Bone marrow (tissue), 2 donors: ENCODE data around the gene ASTL.

Experiments
- DNase-seq, 2 donors: peaks; one replicate each; lab custom pipeline; 2025; lab: John Stamatoyannopoulos, UW

ASTL gene

DNA sequence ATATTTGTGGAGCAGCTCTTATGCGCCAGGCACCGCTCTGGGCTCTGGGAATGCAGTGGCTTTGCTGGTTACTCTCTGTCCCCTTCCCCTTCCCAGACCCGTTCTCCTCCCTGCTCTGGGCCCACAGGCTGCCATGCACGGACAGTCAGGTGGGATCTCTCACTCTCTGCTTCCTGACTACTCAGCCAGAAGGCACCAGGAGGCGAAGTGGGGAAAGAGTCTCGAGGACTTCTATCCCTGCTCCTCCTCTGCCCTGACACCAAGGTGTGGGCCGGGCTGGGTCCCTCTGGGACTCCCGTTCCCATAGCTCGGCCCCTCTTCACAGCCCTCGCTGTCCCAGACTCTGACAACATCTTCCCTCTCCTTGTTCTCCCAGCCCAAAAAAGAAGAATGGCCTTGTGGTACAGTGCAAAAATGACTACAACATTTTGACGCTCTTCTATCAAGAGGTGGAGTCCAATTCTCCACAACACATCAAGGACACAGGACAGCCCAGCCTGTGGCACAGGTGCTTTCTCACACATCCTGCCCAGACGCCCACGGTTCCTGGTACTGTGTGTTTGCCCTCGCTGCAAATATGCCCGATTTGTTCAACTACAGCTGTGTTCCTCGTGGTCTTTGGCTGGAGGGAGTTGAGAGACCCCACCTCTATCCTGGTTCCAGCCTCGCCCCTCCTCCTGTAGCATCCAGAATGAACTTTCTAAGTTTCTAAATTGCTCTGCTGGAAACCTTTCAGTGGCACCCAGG, 21.0 kb upstream of the ASTL start:
- no peak for DNase-seq

DNA sequence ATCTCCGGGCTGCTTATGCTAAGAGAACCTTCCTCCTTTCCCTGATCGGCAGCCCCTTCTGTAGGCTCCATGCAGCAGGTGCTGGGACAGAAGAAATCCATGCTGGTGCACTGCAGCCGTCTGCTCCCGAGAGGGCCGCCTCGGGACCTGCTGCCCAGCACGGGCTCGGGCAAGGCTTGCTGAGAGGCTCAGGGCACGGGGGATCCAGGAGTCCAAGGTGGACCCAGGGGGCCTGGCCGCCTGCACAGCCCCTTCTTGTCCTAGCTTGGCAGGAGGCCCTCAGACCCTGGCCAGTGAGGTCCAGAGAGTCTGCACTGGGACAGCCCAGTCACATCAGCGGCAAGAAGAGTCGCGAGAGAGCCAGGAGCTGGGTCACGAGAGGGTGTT, 20.2 kb upstream of the ASTL start:
- DNase-seq: no peak

DNA sequence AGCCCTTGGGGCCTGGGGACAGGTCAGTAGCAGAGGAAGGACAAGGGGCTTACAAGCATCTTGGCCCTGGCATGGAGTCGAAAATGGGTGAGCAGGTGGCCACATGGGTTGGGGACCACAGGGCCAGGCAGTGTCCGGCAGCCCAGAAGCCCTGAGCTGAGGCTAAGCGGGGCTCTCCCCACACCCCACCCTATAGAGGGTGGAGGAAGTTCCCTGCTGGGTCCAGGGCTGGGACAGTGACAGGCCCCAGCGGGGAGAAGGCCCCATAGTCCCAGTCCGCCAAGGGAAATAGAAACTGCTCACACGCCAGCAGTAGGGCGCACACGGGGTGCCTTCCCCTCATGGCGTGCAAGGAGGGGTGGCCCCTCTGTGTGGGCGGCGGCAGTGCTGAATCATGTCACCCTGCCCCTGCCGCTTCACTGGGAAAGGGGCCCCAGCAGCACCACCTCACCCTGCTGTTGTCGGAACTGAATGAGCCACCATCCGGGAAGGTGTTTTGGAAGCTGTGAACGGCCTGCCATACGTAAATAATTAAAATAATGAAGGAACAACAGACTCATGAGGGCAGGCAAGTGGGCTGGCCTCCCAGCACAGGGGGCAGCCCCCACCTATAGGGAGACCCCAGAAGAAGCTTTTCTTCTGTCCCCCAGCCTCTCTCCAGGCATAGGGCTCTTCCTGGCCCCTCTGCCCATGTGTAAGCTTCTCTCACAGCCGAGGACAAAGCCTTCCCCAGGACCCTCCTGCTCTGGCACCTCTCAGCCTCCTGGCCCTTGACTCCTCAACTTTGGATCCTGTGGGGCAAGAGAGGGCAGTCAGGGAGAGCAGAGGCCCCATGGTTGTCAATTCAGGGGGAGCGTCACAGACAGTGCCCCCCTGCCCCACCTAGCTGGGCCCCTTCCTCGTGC, 19.6 kb upstream of the ASTL start:
- peak; percentile 32 to 83 for DNase-seq

DNA sequence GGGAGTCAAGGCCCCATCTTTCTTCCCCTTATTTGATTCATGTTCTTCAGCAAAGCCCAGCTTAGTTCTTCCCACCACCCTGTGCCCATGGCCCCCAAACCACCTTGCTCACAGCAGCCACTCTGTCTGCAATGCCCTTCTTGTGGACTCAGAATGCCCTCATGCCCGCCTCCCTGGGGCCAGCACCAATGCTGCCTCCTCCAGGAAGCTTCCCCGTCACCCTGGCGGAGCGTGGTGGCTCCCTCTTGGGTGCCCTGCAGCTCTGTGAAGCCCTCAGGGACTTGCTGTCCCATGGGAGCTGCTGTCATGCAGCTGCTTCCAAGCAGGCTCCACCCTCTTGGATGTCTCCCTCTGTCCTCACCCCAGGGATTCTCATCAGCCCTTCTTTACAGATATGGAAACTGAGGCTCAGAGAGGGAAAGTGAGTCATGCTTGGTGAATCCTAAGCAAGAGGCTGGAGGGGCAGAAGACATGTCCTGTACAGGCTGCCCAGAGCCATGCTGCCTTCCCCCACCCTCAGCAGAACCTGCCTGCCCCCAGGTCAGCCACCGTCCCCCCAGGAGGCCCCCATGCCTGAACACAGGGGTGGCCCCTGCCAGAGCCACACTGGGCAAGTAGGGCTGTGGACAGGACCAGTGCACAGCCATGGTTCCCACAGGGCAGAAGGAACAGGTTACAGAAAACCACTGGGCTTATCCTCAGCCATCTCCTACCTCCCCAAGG, 18.8 kb upstream of the ASTL start:
- DNase-seq: no peak

DNA sequence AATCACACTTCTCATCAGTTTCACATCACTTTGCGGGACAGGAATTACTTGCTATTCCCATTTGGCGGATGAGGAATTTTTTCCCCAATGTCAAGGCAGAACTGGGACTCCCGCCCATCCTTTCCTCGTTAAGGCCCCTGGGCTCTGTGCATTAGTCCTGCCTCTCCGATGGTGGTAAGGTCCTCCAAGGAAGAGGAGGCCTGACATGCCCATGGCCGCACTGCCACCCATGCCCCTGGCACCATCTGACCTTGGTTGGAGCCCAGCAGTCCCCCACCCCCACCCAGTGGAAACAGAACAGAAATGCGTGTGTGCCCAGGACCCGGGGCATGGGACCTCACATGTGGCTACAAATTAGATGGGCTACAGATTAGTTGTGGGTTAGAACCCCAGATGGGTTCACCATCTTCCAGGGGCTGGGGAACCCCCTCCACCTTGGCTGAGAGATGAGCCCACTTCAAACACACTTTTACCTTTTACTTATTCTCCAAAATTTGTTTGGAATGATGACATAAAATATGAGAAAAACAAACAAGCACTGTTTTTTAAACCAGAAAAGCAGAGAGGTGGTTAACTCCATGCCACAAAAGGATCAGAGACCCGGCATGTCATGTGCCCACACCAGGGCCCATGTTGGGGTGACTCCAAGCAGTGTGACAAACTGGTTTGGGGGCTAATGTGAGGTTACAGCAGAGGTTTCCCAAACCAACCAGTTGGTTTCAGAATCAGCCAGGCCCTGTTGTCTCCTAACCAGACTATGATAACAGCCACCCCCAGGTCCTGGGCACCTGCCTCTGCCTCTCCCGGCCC, 17.9 kb upstream of the ASTL start:
- no peak for DNase-seq

DNA sequence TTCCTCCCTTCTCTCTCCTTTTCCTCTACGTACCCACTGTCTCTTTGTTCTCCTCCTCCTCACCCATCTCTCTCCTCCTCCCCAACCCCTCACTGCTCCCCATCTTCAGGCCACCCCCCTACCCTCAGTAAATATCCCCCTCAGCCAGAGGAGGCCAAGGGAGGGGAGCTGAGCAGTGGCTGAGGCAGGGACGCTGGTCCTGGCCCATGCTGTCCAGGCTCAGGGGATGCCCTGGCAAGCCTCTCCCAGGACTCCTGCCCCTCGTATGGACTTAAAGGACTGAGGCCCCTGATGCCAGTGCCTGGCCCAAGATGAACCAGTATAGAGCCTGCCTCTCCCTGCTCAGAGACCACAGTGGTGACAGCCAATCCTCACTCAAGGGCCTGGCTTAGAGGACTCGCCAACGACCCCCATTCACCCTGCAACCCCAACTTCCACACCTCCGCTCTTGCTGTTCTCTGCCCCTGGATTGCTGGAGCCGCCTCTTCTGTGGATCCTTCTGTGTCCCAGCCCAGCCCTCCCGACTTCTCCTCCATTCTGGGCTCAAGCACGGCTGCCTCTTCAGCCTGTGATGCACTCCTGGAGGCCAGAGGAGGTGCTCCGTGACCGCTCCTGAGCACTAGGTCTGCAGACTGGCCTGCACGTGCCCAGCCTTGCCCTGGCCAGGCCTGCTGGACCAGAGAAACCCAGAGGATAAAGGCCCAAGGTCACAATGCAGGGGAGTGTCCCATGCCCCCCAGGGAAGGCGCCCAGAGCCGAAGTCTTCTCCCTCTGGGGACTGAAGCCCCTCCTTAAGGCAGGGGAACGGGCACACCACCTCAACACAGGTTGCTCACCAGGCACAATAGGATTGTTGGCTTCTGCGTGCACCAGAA, 16.4 kb upstream of the ASTL start:
- DNase-seq: no peak

DNA sequence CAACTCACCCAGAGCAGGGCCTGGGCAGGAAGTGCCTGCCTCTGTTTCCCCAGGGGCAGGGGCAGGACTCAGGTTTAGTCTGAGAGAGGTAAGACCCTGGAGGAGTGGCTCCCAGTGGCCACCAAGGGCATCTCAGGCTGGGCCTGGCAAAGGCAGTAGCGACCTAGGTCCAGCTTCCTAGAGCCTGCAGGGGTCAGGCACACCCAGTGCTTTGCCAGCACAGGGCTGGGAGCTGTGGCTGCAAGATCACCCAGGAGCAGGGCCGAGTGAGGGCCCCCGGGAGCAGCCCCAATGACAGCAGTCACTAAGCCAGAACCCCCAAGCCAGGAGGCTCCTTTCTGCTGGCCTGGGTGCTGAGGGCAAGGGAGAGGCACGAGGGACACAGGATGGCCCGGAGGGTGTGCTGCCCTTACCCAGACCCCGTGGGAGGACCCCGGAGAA, 15.7 kb upstream of the ASTL start:
- no peak for DNase-seq

DNA sequence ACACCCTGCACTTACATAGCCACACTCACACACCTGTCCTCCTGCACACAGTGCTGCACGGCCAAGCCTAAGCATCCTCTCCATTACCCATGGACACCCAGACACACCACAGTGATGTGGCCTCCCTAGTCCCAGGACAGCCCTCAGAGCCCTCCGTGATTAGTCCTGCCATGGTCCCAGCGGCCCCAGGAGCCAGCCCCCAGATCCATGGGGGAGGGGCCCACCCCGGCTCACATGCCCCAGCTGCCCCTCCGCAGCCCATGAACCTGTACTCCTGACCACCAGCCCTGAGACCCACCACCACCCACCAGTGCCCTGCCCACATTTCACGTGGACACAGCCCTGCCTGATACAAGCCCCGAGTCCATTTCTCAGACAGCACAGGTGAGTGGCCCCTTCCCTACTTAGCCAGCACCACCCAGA, 15.0 kb upstream of the ASTL start:
- no peak for DNase-seq

DNA sequence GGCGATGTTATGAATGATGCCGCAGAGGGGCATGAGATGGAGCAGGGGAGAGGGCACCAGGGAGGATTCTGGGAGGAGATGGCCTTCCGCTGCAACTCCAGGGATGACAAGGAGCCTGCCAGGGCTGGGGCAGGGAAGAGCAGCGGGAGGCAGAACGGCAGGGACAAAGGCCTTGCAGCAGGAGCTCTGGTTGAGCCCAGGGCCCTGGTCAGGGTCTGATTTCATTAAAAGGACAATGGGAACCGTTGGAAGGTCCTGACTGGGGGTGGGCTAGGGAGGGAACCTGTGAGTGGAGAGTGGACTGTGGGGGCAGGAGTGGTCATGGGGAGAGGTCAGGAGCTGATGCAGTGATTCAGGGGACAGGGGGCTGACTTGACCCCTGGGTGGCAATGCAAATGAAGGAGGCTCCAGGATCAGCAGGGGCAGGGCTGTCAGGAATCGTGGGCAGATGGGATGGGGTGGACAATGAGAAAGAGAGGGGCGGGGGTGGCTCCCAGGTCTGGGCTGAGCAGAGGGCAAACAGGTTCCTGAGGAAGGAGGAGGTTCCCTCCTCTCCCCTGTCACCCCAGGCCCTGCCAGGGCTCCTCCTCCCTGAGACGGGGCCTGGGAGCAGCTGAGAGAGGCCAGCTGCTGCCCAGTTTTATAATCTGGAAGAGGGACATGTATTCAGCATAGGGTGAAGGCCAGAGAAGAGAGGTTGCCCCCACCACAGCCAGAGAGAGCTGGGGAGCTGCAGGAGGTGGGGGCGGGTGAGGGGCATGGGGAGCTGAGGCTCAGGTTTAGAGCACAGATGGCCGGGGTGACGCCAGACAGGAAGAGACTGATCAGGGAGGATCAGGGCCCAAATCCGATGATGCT, 14.2 kb upstream of the ASTL start:
- DNase-seq: peak in 1 of 2 donors; percentile 30

DNA sequence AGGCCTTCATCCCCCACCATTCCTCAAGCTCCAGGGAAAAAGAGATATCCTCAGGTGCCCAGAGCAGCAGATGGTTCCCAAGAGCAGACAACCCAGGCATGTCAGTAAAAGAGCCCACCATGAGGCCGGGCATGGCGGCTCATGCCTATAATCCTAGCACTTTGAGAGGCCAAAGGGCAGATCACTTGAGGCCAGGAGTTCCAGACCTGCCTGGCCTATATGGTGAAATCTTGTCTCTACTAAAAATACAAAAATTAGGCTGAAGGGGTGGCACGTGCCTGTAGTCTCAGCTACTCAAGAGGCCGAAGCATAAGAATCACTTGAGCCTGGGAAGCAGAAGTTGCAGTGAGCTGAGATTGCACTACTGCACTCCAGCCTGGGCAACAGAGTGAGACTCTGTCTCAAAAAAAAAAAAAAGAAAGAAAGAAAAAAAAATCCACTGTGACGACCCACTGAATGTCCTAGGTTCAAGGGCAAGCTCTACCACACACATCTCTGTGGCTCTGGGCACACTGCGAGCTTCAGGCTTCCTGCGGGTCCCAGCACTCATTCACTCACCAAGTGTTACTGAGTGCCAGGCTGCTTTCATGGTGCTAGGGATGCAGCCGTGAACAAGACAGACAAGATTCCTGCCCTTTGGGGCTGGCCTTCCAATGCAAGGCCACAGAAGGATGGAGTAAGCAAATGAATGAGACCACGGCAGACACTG, 13.4 kb upstream of the ASTL start:
- no peak for DNase-seq

DNA sequence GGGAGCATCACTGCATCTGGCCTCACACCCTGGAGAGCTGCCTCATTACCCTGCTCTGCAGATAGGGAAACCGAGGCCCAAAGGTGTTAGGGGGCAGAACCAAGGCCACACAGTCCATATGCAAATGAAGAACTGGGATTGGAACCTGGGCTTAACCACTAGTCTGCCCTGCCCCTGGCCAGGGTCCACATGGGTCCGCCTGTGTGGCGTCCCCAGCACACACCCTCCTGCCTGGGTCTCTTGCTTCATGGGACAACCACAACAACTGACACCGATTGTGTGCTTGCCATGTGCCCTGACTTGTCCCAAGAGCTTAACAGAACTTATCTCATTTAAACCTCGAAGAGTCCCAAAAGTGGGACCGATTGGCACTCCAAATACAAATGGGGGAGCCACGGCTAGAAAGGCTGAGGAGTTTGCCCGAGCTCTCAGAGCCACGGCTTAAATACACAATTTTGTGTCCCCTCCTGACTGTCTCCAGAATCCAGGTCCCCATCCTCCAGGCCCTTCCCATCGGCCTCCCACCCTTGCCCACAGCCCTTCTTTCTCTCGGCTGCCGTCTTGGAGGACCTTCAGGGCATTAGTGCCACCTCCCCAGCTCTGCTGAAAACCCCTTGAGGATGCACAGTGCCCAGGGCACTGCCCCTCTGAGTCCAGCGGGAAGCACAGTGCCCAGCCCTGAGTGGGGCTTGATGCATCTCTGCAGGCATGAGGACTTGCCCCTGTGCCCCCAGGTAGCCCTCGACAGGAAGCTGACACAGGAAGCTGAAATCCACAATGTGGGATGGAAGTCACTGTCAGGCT, 12.7 kb upstream of the ASTL start:
- no peak for DNase-seq

DNA sequence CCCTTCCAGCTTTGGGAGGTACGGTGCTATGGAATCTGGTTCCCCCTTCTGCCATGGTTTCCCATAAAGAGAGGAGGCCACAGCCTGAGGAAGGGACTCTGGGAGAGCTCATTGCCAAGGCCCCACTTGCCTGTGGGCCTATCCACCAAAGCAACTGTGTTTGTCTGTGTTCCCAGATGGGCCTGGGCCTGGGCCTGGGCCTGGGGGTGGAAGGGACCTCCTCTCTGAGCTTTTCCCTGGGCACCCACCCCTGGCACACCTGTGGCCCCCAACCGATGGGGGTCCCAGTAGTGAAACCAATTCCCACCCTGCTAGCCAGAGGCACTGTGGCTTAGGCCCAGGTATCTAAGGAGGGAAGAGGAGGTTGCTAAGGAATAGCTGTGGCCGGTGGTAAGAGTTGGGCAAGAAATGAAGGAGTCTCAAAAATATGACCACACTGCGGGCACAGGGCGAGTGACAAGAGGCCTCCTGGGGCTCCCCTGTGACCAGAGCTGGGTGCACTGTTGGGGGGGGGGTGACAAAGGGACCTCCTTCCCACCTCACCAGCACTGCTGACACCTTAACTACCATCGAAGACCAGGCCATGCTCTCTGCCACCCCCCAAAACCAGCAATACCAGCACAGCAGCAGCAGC, 11.8 kb upstream of the ASTL start:
- DNase-seq: no peak

DNA sequence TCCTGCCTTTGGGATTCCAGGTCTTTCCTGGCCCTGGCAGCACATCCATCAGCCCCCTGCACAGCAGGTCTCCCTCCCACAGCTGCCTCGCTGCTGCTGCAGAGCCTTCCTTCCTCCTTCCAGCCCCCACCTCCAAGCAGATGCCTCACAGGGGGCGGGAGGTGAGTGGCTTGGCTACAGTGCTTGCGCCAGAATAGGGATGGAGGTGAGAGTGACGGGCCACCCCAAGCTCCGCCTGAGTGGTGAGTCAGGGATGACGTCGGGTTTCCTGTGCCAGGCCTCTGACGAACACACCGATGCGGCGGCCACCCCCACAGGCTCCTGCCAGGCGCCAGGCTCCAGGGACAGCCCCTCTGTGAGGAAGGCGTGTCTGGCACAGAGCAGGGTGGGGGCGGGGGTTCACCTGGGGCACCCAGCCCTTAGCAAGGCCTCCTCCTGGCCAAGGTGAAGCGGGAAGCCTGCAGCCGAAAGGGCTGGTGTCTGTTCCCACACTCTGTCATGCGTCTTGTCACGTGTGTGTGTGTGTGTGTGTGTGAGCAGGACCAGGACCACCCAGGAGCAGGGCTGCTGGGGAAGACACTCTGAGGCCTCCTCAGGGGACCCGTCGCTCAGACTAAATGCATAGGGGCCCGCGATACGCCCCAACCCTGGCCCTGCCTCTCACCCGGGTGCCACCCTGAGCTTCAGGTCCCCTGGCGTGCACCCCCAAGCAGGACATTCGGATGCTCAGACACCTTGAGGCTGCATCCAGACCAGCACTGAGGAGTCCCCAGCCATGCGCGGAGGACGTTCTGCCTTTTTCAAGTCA, 10.3 kb upstream of the ASTL start:
- peak; percentile 87 to 93 for DNase-seq

DNA sequence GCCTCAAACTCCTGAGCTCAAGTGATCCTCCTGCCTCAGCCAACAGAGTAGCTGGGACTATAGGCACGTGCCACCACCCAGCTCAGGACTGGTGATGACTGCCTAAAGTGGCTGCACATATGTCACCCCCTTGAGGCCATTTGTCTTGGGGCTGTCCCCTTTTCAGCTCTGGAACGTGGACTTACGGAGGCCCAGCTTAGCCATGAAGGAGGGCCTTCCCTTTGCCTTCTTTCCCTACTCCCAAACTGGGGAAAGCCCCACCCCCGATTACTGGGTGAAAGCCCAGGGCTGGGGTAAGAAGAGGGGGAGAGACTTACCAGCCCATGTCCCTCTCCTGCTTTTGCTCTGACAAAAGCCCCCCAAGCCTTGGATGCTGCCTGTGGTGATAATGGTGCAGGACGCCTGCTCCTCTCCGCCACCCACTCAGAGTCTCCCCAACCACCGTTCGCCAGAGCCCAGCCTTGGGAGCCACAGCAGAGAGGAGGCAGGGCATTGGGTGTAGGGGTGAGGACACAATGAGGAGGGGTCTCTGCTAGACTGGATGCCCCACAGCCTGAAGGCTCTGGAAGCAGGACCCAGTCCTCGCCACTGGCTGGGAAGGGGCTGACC, 9.4 kb upstream of the ASTL start:
- DNase-seq: no peak

DNA sequence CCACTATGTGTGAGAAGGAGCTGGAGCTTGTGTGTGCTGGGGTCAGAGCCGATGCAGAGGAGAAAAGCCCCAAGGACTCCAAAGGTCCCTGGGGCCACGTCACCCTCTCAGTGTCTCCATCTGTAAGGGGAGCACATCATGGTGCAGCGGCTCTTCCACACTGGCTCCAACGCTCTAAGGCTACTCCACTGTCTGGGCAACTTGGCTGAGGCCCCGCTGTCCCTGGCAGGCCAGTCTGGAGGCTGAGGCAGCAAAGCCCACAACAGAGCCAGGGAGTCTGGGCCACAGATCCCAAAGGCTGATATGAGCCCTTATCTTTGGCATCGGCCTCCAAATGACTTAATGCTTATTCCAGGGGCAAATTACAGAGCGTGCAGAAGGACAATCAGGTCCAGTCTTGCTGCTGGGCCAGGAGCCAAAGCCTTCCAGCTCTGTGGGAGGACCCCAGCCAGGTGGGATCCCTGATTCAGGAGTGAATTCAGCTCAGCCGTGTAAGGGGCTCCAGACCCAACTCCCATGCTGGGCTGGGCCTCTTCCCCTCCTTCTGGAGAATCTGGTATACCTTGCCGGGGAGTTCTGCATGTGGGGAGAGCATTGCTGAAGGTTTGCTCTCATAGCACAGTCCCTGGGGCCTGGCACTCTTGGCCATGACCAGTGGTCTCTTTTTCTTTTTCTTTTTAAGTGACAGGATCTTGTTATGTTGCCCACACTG, 8.7 kb upstream of the ASTL start:
- DNase-seq: no peak
